Keratinocyte (primary cell): ENCODE data around the gene GMPR2.

Experiments
- CTCF ChIP-seq, 3 experiments: IDR thresholded peaks in 1 of 3; conservative IDR thresholded peaks in 1 of 3; optimal IDR thresholded peaks in 1 of 3; 2 replicates in 2 of 3; 3 replicates in 1 of 3; pipeline versions ENCODE3 to v1.5.1; 2011; ENCODE audit warnings: low read length in 3 of 3, mild to moderate bottlenecking in 3 of 3, moderate library complexity in 2 of 3, control low read depth in 1 of 3, inconsistent platforms in 1 of 3; ENCODE audit not compliant: insufficient read depth in 2 of 3; ENCODE audit errors: extremely low read depth in 1 of 3
- EZH2 ChIP-seq: IDR thresholded peaks from one replicate; pipeline ENCODE4 v1.6.1; 2012; ENCODE audit warnings: inconsistent platforms, mild to moderate bottlenecking, low read length, moderate library complexity

- TF ChIP-seq CTCF (optimal IDR thresholded peaks at IDR 0.05 in 1 of 3, IDR thresholded peaks at IDR 0.05 in 1 of 3, conservative IDR thresholded peaks at IDR 0.05 in 1 of 3; ENCODE audit: extremely low read depth in 1 of 3, insufficient read depth in 2 of 3, low read length in 3 of 3) (no peak), EZH2 (no peak)
These were observed 28.7 kb downstream of the GMPR2 start for GRCh38 chr14:24261256-24261968.
